HG03378 (cell line): Measurements from ENCODE around the gene ABT1.

Source experiments
- ATAC-seq: cut with Tn5 transposase; IDR thresholded peaks from one replicate; pipeline ENCODE4 v1.9.1; 2021; ENCODE audit warnings: mild to moderate bottlenecking, moderate library complexity; ENCODE audit not compliant: unreplicated experiment

ABT1 gene

DNA sequence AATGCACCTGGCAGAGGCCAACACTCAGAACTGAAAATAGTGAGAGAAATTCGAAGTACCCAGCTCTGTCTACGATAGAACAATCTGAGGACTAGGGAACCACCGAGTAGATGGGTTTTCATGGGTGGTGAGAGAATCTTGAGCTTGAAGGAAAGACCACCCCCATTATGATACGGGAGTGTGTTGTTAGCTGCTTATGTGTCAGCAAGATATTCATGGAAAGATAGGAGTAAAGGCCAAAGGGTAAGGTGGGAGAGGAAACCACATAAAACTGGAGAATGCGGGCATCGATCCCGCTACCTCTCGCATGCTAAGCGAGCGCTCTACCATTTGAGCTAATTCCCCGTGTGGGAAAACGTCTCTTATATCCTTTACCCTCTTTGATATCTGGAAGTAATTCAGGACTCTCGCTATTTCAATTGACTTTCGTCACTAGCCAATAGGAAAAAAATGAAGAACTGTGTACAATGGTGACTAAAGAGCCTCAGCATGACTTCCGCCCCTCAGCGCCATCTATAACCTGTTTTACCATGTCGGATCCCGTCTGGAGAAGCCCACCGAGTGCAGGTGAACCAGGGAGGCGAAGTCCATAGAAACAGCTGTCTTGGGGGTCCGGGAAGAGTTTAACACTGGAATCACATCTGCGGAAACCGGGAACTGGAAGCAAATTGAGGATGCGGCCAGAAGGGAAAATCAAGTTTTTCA lies 25.0 kb upstream of the ABT1 start:
- no peak for ATAC-seq

GRCh38 chr6:26575494-26575939 lies 21.2 kb upstream of the ABT1 start:
- ATAC-seq: no peak

- ATAC-seq: no peak
These were observed 20.3 kb upstream of the ABT1 start for GRCh38 chr6:26576407-26576843.

DNA sequence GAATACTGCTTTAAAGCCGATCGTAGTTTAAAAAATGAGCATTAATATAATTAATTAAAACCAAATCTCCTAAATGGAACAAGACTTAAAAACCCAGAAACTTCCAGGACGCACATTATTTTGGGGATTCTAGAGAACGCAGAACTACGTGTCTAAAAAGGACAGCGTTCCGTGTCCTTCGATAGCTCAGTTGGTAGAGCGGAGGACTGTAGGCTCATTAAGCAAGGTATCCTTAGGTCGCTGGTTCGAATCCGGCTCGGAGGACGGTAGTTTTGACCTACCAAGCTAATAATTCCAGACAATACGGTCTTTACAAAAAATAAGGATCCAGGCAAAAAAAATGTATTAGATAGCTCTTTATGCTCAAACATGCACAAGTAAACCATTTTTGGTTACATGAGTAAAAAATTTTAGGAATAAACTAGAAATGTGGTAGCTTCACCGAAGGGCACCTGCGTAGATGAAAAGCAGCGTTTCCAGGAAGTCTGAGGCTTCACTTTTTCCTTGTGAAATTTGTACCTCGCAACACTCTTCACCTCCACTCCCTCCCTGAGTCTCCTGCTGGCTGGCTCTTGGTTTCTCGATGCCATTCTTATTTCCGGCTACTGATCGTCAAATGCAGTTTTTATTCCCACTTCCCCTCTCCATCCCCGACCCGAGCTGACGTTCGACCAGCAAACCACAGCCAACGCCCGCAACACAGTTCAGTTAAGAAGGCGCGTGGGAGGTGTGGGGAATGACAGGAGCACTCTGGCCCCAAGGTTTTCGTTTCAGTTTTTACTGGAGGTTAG lies 19.6 kb upstream of the ABT1 start:
- ATAC-seq: no peak

GRCh38 chr6:26577720-26578072 lies 19.1 kb upstream of the ABT1 start:
- ATAC-seq: no peak

GRCh38 chr6:26578279-26578678 lies 18.5 kb upstream of the ABT1 start:
- ATAC-seq: no peak

- ATAC-seq: no peak
These were observed 18.0 kb upstream of the ABT1 start for GRCh38 chr6:26578741-26579140.

GRCh38 chr6:26581164-26581915 lies 15.4 kb upstream of the ABT1 start:
- no peak for ATAC-seq

GRCh38 chr6:26588965-26589364 lies 7.8 kb upstream of the ABT1 start:
- no peak for ATAC-seq

DNA sequence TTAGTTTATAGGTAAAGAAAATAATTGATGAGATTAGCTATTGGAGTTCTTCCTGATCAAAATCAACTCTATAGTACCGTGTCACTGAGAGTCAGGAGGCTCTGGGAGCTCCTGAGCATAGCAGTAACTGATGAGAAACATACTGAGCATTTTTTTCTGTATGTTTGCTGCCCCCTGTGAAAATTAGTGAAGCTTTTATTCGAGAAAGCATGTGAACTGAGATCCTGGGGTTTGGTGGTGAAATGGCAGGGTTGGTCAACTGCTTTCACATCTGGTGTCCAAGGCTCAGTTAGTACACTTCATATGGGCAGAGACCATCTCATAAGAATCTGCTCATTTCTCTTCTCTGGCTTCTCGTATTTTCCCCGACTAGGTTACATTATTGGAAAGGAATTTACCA lies 4.1 kb upstream of the ABT1 start:
- no peak for ATAC-seq

- no peak for ATAC-seq
These were observed 3.2 kb upstream of the ABT1 start for GRCh38 chr6:26593278-26594130.

DNA sequence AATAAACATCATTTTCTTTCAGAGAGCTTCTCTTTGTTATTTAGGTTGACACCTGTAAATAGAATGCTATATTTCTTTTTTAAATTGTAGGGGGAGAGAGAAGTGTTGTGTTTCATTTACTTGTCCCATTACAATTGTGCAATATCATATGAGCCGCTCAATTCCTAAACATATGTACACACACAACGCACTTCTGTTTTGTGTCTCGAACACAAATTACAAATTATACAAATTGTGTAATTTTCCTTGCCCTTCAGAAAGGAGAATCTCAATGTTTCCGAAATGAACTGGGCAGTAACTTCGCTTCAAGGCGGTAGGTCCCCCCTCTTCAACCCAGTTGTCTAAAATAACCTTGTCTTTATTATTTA lies 2.6 kb upstream of the ABT1 start:
- no peak for ATAC-seq

DNA sequence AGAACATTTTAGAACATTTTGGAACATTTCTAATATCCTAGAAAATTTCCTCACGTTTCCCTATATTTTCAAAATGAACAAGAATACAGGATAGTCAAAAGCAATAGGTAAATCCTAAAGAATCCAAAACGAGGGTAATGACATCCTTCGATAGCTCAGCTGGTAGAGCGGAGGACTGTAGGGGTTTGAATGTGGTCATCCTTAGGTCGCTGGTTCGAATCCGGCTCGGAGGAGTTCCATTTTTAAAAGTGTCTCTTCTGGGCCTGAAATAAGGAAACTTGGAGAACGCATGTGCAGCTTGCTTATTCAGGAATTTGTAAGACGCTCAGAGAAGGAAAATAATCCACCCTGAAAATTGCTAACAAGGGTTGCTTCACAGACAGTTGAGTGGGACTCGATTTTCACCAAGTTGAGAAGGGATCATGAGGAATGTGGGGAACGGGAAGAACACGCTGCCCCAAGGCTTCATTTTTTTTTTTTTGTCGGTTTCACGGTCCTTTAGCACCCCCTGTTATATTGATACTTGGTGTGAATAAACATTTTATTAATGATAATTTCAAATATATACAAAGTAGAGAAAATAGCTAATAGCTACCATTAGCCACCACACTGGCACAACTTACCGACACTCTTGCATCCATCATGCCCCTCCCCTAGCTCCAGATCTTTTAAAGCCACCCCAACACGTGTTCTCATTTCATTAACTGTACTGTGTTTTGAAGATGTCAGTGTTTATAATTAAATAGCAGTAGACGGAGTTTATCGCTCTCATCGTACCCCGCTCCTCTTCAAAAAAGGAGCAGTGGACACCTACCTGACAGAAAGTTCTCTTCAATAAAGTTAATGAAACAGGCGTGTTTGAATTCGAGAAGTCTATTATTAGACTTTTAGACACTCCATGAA lies 1.8 kb upstream of the ABT1 start:
- ATAC-seq: no peak

DNA sequence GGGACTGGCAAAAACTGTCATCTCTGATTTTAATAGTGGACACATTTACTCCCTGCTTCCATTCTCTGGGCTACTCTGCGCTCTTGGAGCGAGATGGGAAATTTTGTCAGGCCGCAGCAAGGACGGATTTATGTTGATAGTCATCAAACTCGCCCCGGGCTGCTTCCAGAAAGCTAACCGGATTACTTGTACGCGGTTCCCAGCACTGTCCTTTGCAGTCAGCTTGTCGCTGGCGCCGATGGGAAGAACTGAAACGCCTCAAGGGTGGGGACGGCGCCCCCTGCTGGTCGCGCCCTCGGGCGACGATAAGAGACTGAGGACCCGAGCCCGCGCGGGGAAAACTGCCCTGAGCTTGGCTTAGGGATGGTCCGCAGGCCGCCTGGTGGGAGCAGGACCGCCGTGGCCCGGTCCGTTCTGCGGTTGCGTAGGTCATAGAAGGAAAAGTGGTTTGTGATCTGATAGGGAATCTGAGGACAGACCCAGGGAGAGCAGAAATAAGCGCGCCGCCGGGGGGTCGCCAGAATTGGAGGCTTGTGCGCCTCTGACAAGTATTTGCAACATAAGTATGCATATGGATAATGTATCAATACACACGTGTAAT lies 984 bp upstream of the ABT1 start:
- peak; percentile 43 for ATAC-seq

- ATAC-seq: no peak
These were observed 625 bp downstream of the ABT1 start for GRCh38 chr6:26597389-26597766.

- no peak for ATAC-seq
These were observed 1.1 kb downstream of the ABT1 start for GRCh38 chr6:26597821-26598220.

- ATAC-seq: no peak
These were observed 1.5 kb downstream of the ABT1 start for GRCh38 chr6:26598267-26598666.

GRCh38 chr6:26599134-26599533 lies 2.4 kb downstream of the ABT1 start:
- ATAC-seq: no peak

DNA sequence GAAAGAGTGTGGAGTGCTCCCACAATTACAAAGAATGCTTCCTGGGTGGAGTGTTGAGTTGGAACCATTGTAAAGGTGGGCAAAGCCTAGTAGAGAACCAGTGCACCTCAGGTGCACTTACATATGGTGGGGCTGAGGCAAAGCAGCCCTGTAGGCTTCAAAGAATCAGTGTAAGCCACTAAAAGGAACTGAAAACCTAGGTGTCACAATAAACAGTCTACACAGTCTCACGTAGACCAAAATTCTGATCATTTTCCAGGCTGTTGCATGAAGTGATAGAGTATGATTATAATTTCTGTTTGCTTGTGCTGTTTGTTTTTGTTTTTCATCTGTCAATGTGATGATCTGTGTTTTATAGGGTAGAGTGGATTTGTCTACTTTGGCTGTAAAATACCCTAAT lies 2.8 kb downstream of the ABT1 start:
- no peak for ATAC-seq

DNA sequence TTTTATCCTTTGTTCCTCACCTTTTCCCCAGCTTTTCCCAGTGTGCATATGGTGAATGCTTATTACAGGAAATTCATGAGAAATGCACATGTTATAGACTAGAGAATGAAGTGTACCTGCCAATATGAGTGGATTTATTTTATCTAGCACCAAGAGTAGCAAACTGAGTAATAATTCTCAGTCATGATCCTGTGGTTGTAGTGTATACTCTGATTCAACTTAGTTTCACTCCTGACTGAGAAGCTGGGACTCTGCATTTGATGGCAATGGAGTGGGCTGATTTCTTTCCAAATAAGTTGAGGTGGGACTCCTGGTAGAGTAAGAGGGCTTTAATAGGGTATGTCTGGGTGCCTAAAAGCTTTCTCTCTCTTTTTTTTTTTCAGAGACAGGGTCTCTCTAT lies 4.0 kb downstream of the ABT1 start:
- no peak for ATAC-seq
